Neural cell (in vitro differentiated cells): Measurements from ENCODE around the gene TSPAN8. TPM values are rescaled to one million over a fixed set of nuclear protein-coding genes. Genes with fewer than 3 reads are reported as not detected.

Experiments used
- H2AFZ ChIP-seq: fragments of 200-600, 300-800 bp; sonication (generic), shearing (Covaris generic); 2 replicates; pipeline ENCODE4 v1.6.0; 2014; ENCODE audit warnings: low read depth, mild to moderate bottlenecking, antibody characterized with exemption, low read length, moderate library complexity
- H3F3A ChIP-seq: fragments of 200-600 bp; shearing (Covaris generic); 2 replicates; pipeline ENCODE4 v1.6.1; 2016; ENCODE audit warnings: mild to moderate bottlenecking, moderate library complexity, mixed read lengths, antibody characterized with exemption, low read length; ENCODE audit not compliant: insufficient read depth, poor library complexity, severe bottlenecking
- H3K27ac ChIP-seq: fragments of 200-600, 300-800 bp; sonication (generic), shearing (Covaris generic); 2 replicates; pipeline ENCODE4 v1.5.1; 2014; ENCODE audit warnings: mild to moderate bottlenecking, low read length, moderate library complexity
- H3K27me3 ChIP-seq: fragments of 300-800, 200-600 bp; sonication (generic), shearing (Covaris generic); 2 replicates; pipeline ENCODE4 v1.6.0; 2014; ENCODE audit warnings: mild to moderate bottlenecking, low read depth, low read length, moderate library complexity; ENCODE audit not compliant: insufficient read depth
- H3K36me3 ChIP-seq: fragments of 300-800, 200-600 bp; sonication (generic), shearing (Covaris generic); 2 replicates; pipeline ENCODE4 v1.5.1; 2014; ENCODE audit warnings: mild to moderate bottlenecking, antibody characterized with exemption, low read length, moderate library complexity; ENCODE audit not compliant: insufficient read depth
- H3K4me2 ChIP-seq: fragments of 300-800, 200-600 bp; sonication (generic), shearing (Covaris generic); 2 replicates; pipeline ENCODE4 v1.6.0; 2014; ENCODE audit warnings: mild to moderate bottlenecking, low read length
- H3K4me3 ChIP-seq: fragments of 300-800, 200-600 bp; sonication (generic), shearing (Covaris generic); 2 replicates; pipeline ENCODE4 v1.5.1; 2014; ENCODE audit warnings: mild to moderate bottlenecking, low read length, moderate library complexity
- H3K79me2 ChIP-seq: fragments of 200-600 bp; shearing (Covaris generic); replicated peaks from 2 replicates; pipeline ENCODE4 v1.6.0; 2014; ENCODE audit warnings: mild to moderate bottlenecking, low read length, moderate library complexity; ENCODE audit not compliant: insufficient read depth
- H3K9ac ChIP-seq: fragments of 300-800, 200-600 bp; sonication (generic), shearing (Covaris generic); 2 replicates; pipeline ENCODE4 v1.6.1; 2016; ENCODE audit warnings: mild to moderate bottlenecking, low read length, mixed read lengths
- H3K9me2 ChIP-seq: fragments of 200-600 bp; shearing (Covaris generic); 2 replicates; pipeline ENCODE4 v1.6.1; 2016; ENCODE audit warnings: mild to moderate bottlenecking, low read length, mixed read lengths; ENCODE audit not compliant: insufficient read depth
- H3K9me3 ChIP-seq: fragments of 200-600, 300-800 bp; sonication (generic), shearing (Covaris generic); 2 replicates; pipeline ENCODE4 v1.6.1; 2016; ENCODE audit warnings: mild to moderate bottlenecking, mixed run types, low read length, moderate library complexity, mixed read lengths
- H4K20me1 ChIP-seq: fragments of 200-600 bp; shearing (Covaris generic); 2 replicates; pipeline ENCODE4 v1.6.1; 2016; ENCODE audit warnings: mild to moderate bottlenecking, mixed run types; ENCODE audit not compliant: insufficient read depth
- CTCF ChIP-seq: fragments of 450-650 bp; IDR thresholded peaks from 2 replicates; pipeline ENCODE4 v1.5.1; 2014; ENCODE audit warnings: antibody characterized with exemption, mild to moderate bottlenecking, moderate library complexity; ENCODE audit not compliant: poor library complexity, severe bottlenecking
- EP300 ChIP-seq: fragments of 450-650 bp; conservative IDR thresholded peaks from 2 replicates; pipeline ENCODE4 v1.6.1; 2014; ENCODE audit warnings: antibody characterized with exemption, mild to moderate bottlenecking, moderate library complexity; ENCODE audit not compliant: poor library complexity, severe bottlenecking
- EZH2 ChIP-seq: fragments of 200-600, 300-800 bp; shearing (Covaris generic), sonication (generic); IDR thresholded peaks from 2 replicates; pipeline ENCODE4 v1.6.1; 2014; ENCODE audit warnings: antibody characterized with exemption, low read length, borderline replicate concordance, mild to moderate bottlenecking; ENCODE audit not compliant: insufficient read depth, poor library complexity, severe bottlenecking
- MXI1 ChIP-seq: fragments of 450-650 bp; conservative IDR thresholded peaks from 2 replicates; pipeline ENCODE4 v1.6.1; 2014; ENCODE audit warnings: antibody characterized with exemption, mild to moderate bottlenecking; ENCODE audit not compliant: poor library complexity, severe bottlenecking
- POLR2AphosphoS5 ChIP-seq: IDR thresholded peaks from 2 replicates; pipeline ENCODE4 v1.6.1; 2012
- RAD21 ChIP-seq: fragments of 450-650 bp; conservative IDR thresholded peaks from 2 replicates; pipeline ENCODE4 v1.6.1; 2014; ENCODE audit warnings: antibody characterized with exemption, mild to moderate bottlenecking, moderate library complexity
- REST ChIP-seq: IDR thresholded peaks from 2 replicates; pipeline ENCODE4 v1.6.1; 2012; ENCODE audit warnings: borderline replicate concordance
- SMC3 ChIP-seq: fragments of 450-650 bp; conservative IDR thresholded peaks from 2 replicates; pipeline ENCODE4 v1.6.1; 2014; ENCODE audit warnings: antibody characterized with exemption, mild to moderate bottlenecking, moderate library complexity; ENCODE audit not compliant: poor library complexity
- TAF1 ChIP-seq: IDR thresholded peaks from 2 replicates; pipeline ENCODE4 v1.6.1; 2012; ENCODE audit warnings: low read depth
- polyA plus RNA-seq: library from polyadenylated mRNA; depleted of rRNA; stranded (reverse); fragments of >200 nt; gene quantifications from 2 replicates; pipeline ENCODE4 v1.2.3, GENCODE V29; 2014

Gene TSPAN8
- polyA plus RNA-seq, 1 donor from 2014 or later, result not detected

GRCh38 chr12:71142956-71143355 lies 14.8 kb downstream of the TSPAN8 start:
- Histone ChIP-seq H3K9ac (no peak overlapping the region), H3K79me2 (no peaks in the 10 kb centered on the region), H3K9me2 (no peaks in the 10 kb centered on the region), H3F3A (no peaks in the 10 kb centered on the region), H3K27me3 (no peaks in the 10 kb centered on the region), H3K9me3 (no peaks in the 10 kb centered on the region), H3K4me2 (no peak overlapping the region), H3K36me3 (no peaks in the 10 kb centered on the region), H3K4me3 (no peak overlapping the region), H3K27ac (no peak overlapping the region), H4K20me1 (no peaks in the 10 kb centered on the region), H2AFZ (no peak overlapping the region)
- TF ChIP-seq TAF1 (no peak), RAD21 (no peak), EP300 (no peak), EZH2 (no peak), CTCF (no peak), POLR2AphosphoS5 (no peak), SMC3 (no peak), REST (no peak), MXI1 (no peak)

GRCh38 chr12:71142016-71142415 lies 15.8 kb downstream of the TSPAN8 start:
- Histone ChIP-seq H2AFZ (no peak overlapping the region), H3K27ac (no peak overlapping the region)
- TF ChIP-seq MXI1 (no peak), SMC3 (no peak), TAF1 (no peak), EZH2 (no peak), POLR2AphosphoS5 (no peak), CTCF (no peak), REST (no peak), RAD21 (no peak), EP300 (no peak)

More at GRCh38 chr12:71142016-71142415, 15.8 kb downstream of the TSPAN8 start:
- no peak overlapping the region for H3K4me3 ChIP-seq
- H3K4me2 ChIP-seq, result no peak overlapping the region
- H3K36me3 ChIP-seq, result no peaks in the 10 kb centered on the region
- no peaks in the 10 kb centered on the region for H4K20me1 ChIP-seq
- no peaks in the 10 kb centered on the region for H3K9me2 ChIP-seq
- H3K79me2 ChIP-seq, result no peaks in the 10 kb centered on the region
- H3K9me3 ChIP-seq, result no peaks in the 10 kb centered on the region
- H3F3A ChIP-seq, result no peaks in the 10 kb centered on the region
- no peak overlapping the region for H3K9ac ChIP-seq
- H3K27me3 ChIP-seq, result no peaks in the 10 kb centered on the region
